Renal cortex interstitium (tissue), 15 donors: ENCODE results near the gene PAQR9. TPM values are rescaled to one million over a fixed set of nuclear protein-coding genes. Genes with fewer than 3 reads are reported as not detected.
"Not testable (repeated sequence)": the region's sequence is repeated elsewhere in the genome, so short reads cannot be mapped to it uniquely, and the experiment has no call there.

ENCODE experiments used
- DNase-seq, 11 donors: peaks; one replicate each; pipeline ENCODE4 v3.0.0-alpha.2; 2013; ENCODE audit warnings: low read depth in 9 of 11, low spot score in 4 of 11; ENCODE audit errors: extremely low read depth in 1 of 11
- long read RNA-seq, 16 experiments: transcript quantifications; one replicate each; lab custom pipeline, GENCODE V29; 2026
- polyA plus RNA-seq, 3 donors: library from polyadenylated mRNA; unstranded; fragments of 120-200 nt; gene quantifications; one replicate each; pipeline ENCODE4 v1.2.1, GENCODE V29; 2013; ENCODE audit not compliant: insufficient read length in 3 of 3

The PAQR9 gene, protein sequence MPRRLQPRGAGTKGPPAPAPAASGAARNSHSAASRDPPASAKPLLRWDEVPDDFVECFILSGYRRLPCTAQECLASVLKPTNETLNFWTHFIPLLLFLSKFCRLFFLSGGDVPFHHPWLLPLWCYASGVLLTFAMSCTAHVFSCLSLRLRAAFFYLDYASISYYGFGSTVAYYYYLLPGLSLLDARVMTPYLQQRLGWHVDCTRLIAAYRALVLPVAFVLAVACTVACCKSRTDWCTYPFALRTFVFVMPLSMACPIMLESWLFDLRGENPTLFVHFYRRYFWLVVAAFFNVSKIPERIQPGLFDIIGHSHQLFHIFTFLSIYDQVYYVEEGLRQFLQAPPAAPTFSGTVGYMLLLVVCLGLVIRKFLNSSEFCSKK
- polyA plus RNA-seq = under 1 TPM; 0.44 to 0.88 (median 0.79) TPM
- long read RNA-seq, donor 1, partial matches to known transcripts = 0 of 1 reads
- long read RNA-seq, donor 1, other reads (novel, unspliced or antisense) = 0 of 1 reads
- long read RNA-seq, donor 2 = 0 reads
- long read RNA-seq, donor 3, partial matches to known transcripts = 0 of 1 reads
- long read RNA-seq, donor 3, other reads (novel, unspliced or antisense) = 0 of 1 reads
- long read RNA-seq, donor 4, partial matches to known transcripts = 61 of 66 reads
- long read RNA-seq, donor 4, other reads (novel, unspliced or antisense) = 5 of 66 reads
- long read RNA-seq, donor 5 = 0 reads
- long read RNA-seq, donor 6 = 0 reads
- long read RNA-seq, donor 7, partial matches to known transcripts = 0 of 4 reads
- long read RNA-seq, donor 7, other reads (novel, unspliced or antisense) = 0 of 4 reads
- long read RNA-seq, donor 8, partial matches to known transcripts = 0 of 2 reads
- long read RNA-seq, donor 8, other reads (novel, unspliced or antisense) = 0 of 2 reads
- long read RNA-seq, donor 9 = 0 reads
- long read RNA-seq, donor 10 = 0 reads
- long read RNA-seq, donor 11 = 0 reads
- long read RNA-seq, donor 12 = 0 reads
- long read RNA-seq, donor 13 = 0 reads
- long read RNA-seq, donor 14, partial matches to known transcripts = 0 of 1 reads
- long read RNA-seq, donor 14, other reads (novel, unspliced or antisense) = 0 of 1 reads
- long read RNA-seq, donor 15 = 0 reads
- long read RNA-seq, donor 16 = 0 reads

DNA sequence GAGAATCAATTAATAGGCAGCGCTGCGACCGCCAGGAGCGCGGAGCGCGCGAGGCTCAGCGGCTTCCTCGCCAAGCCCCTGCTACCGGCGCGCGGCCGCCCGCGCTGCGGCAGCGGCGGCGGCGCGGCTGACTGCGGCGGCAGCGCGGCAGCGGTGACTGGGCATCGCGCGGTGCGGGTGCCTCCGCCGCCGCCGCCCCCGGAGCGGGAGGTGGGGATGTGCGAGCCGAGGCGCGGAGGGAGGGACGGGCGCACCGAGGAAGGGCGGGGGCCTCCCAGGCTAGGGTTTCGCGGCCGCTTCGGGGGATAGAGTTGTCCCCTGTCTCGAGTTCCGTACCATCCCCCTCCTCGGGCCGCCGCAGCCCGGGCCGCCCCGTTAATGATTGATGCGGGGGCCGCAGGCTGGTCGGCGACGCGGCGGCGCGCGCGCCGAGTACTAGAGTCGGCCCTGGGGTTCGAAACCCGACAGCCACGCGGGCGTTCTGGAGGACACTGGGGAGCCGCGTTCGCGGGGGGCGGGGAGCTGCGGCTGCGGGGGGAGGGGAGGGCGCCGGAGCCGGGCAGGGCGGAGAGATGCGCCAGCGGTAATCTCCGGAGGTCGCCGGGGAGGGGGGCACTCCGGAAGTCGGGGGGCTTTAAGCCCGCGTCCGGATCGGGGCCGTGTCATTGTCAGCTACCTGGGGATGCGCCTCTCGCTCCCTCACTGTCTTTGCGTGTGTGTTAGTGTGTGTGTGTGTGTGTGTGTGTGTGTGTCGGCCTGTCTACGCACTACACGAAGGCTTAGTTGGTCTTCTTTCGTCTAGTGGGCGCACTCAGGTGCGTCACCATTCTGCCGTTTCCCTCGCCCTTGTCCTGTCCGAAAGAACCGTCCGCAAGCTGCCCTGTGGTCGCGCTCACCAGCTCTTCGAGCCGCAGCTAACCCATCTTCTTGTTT lies at the start of gene PAQR9:
Gene PAQR9 (minus strand): TSS at position 159 of the 933 bp plus-strand sequence. CDS start 338 bp downstream, outside the sequence.
- DNase-seq = peak in 5 of 11 donors; percentile 33 to 60 (median 53)

DNA sequence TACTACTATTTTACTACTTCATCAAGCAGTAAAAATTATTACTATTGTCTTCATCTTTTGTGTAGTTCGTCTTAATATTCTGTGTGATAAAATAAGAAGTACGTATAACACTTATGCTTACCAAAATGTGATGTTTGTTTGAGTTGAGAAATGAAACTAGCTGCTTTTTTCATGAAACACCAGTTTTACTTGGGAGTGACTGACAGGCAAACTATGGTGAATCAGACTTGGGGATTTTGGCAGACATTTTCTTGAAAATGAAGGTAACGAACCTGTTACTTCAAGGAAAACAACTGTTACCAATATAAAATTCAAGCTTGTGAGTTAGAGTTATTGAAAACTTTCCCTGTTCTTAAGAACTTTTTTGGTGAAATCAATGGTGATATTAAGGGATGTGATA lies 48.2 kb upstream of the PAQR9 start:
- DNase-seq = no peak

DNA sequence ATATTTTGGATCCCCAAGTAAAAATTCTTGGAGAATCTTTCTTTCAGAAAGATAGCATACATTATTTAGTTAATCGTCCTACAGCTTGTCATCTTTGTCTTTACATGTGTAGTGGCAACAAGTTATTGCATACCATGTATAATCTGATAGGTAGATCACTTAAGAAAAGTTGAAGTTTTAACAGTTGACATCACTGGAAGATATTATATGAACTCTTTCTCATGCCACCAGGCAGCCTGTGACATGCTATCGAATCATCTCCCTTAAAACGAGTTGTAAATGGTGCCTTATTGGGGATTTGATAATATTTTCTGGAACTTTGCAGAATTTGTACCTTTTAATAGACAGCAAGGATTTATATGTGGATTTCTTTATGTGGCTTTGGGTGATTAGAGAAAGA lies 46.5 kb upstream of the PAQR9 start:
- no peak for DNase-seq

DNA sequence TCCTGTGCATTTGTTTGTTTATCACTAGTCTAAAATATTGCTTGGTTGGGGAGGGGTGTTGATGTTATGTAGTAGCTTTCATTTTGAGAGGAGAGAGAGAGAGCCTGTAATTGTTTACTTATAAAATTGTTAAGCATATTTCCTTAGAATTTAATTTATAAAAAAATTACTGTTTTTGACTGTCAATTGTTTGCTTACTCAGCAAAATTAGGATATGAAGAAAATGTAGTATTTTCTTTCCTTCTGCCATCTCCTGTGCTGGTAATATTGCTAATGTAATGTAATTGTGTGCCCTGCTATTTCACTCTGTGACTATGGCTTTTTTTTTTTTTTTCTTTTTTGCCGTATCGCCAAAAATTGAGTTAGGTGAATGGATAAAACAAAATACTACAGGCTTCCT lies 41.3 kb upstream of the PAQR9 start:
- no peak for DNase-seq

DNA sequence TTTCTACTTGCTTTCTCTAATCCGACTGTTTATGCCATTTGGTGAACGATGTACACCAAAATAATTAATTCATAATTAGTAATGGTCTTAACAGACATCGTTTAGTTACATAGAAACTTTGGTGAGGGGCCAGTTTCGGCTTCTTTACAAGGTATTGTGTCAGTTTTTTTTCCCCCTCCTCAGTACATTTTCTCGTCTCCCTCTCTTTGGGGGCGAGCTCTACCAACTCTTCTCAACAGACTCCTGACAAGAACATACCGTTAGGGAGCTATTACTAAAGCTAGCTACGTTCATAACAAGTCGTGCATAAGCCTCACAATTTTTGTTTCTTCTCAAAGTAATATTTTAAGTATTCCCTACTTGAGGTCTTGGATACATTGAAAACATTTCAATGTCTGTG lies 39.3 kb upstream of the PAQR9 start:
- no peak for DNase-seq

DNA sequence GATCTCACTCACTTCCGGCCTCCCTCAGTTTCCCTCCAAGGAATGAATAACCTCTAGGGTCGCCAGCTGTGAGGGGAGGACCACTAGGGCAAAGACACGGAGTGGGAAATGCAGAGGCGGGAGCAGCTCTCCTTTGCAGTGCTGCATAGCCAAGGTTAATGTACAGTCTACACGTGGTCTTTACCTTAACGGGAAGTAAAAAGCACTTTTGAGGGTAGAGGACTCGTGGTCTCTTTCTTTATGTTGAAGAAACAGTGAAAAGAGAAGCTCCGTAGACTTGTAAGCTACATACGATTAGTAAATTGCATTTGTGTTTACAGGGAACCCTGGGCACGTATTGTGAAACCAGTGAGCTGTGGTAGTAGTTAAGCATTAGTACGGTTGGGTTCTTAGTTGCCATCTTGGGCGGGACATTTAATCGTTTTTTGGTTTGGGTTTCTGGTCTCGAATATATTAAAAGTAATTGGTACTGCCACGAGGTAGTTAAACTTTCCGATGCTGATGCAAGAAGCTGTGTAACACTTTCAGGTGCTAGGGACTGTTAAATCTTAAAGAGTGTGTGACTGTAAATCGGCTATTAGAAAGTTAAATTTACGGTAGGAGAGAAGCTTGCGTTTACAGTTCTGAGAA lies 38.7 kb upstream of the PAQR9 start:
- peak in 2 of 11 donors; percentile 4 to 18 for DNase-seq

DNA sequence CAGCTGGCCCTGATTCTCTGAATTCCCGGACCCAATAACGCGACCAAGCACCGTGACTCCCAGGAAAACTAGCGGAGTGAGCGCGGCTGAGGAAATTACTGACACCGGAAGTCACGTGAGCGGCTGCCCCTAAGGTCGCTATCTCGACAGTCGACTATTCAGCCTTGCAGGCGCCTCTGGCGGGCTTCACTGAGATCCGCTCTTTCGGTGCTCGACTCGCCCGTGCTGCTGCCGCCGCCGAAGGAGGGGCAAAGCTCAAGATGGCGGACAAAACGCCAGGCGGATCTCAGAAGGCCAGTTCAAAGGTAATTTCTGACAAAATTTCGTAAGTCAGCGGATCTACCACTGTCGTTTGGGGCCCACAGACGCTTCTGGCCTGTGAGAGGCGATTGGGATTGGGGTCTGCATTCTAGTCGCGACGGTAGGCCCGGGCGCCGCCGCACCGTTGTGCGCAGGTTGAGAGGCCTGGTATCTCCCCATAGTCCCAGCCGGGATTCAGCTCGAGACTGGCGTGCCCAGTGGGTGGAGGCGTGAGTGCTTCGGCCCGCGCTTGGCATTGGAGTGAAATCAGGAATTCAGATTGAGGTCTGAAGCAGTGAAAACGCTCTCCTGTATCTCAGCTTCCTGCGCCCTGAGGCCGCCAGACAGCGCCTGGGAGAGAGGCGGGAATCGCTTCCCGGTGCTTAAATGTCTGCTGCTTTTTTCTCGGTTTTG lies 38.1 kb upstream of the PAQR9 start, which contains the start of gene U2SURP:
Gene U2SURP (plus strand): TSS at position 202 of the 714 bp plus-strand sequence. CDS start 59 bp downstream, at position 261.
- peak; percentile 92 to 99 (median 97) for DNase-seq

DNA sequence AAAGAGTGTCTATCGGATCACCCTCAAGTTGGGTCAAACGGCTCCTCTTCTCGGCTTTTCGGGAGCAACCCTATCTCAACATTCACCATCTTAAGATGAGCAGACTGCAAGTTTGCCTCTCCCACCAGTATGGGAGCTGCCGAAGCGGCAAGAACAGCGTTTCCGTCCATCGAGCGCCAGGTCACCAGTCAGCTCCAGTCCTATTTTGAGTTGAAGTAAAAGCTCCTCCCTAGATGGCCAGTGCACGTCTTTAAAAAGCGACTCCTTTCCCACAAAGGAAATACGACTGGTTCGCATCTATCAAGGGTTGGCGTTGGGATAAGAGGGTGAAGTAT lies 37.5 kb upstream of the PAQR9 start:
- no peak for DNase-seq

DNA sequence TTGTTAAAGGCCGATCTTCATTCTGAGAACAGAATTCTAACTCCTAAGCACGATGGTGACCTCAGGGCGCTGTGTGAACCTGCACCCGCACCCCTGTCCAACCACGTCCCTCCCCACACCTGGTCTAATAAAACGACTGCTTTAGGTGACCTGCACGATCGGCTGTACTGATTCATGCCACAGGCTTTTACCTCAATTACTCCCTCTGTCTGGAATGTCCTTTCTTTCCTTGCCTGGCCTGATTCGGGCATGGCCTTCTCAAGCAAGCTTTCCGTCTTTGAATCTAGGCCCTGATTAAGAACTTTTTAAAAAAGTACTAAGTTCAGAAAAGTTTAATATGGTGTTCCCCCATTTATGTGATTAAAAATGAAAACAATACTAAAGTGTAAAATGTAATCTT lies 37.1 kb upstream of the PAQR9 start:
- peak in 3 of 11 donors; percentile 2 to 42 (median 27) for DNase-seq

DNA sequence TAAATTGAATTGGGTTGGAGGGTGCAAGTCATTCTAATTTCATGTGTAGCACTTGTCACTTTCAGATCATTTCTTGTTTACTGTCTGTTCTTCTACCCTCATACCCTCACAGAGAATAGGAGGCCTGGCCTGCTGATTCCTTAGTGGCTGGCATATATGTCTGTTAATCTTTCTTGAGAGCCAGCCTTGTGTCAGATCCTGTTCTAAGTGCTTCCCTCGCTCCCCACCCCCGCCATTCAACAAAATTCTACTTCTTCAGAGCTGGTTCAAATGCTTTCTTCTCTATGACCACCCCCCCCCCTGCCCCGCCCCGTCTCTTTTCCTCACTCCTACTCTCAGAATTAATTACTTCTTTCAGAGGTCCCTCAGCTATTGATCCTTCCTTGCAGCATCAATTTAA lies 36.4 kb upstream of the PAQR9 start:
- no peak for DNase-seq

DNA sequence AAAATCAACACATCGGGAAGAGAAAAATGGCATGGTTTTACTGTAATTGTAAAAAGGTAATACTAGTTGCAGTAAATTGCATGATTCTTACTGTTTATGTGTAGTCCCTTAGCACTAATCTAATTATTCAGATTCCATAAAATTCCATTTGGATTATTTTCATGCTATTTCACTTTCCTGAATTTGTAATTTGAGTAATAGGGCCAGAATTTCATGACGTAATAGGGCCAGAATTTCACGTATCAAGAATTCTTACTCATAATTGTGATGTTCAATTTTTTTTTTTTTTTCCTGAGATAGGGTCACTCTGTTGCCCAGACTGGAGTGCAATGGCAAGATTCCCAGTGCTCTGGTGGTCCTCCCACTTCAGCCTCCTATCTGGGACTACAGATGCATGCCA lies 35.0 kb upstream of the PAQR9 start:
- DNase-seq = no peak

DNA sequence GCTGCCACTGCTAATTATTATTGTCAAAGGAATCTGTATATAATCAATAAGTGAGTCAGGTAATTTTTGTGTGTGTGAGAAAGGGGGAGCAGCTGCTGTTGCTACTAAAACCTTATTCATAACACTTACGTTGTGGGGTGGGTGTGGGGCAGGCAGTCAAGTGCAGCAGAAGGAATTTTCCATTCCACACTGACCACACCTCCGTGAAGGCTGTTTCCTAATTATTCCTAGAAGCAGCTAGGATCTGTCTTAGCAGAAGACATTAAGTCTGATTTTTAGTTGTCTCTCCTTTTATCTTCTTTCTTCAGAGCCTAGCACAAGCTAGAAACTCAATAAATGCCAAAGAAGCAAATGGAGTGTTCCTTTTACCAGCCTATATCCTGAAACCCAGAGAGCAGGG lies 33.9 kb upstream of the PAQR9 start:
- DNase-seq = peak in 1 of 11 donors; percentile 13

DNA sequence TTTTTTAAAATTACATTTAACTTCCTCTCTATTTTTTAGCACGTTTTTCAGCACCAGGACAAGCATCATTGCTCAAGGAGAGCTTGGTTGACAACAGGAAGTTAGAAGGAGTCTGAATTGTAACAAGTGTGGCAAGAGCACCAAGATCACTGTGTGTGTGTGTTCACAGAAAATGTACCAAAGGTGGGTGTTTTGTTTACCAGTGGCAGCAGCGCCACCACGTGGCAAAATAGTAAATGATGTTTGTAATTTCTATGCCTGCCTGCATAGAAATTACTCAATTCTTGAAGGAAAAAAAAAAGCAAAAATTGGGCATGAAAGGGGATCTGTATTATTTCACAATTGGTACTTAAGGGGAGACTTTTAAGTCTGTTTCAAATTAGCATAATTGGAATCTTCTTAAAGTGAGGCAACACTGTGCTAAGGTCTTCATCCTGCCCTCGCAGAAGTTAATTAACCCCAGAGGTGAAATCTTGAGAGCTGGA lies 30.5 kb upstream of the PAQR9 start:
- DNase-seq = peak in 7 of 11 donors; percentile 31 to 70 (median 56)

DNA sequence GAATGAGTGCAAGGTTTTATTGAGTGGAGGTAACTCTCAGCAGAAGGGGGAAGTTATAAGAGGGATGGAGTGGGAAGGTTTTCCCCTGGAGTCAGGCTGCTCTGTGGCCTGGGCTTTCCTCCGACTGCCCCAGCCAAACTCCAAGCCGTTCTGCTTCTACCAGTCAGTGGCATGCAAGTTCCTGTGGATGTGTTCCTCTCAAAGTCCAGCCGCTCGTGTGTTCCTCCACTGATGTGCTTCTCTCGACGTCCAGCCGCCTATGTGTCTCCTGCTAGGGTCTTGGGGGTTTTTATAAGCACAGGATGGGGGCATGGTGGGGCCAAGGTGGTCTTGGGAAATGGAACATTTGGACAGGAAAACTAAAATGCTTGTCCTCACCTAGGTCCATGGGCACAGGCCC lies 28.8 kb upstream of the PAQR9 start:
- no peak for DNase-seq

DNA sequence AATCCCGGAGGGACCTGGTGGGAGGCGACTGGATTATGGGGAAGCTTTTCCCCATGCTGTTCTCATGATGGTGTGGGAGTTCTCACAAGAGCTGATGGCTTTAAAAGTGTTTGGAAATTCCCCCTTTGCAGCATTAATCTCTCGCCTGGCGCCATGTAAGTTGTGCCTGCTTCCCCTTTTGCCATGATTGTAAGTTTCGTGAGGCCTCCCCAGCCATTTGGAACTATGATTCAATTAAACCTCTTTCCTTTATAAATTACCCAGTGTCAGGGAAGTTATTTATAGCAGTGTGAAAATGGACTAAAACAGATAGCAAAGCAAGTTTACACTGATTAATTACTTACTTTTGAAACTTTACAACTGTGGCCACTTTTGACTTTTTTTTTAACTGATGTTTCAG lies 27.2 kb upstream of the PAQR9 start:
- DNase-seq = no peak

DNA sequence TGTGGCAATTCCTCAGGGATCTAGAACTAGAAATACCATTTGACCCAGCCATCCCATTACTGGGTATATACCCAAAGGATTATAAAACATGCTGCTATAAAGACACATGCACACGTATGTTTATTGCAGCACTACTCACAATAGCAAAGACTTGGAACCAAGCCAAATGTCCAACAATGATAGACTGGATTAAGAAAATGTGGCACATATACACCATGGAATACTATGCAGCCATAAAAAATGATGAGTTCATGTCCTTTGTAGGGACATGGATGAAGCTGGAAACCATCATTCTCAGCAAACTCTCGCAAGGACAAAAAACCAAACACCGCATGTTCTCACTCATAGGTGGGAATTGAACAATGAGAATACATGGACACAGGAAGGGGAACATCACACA lies 25.4 kb upstream of the PAQR9 start:
- not testable (repeated sequence) for DNase-seq

DNA sequence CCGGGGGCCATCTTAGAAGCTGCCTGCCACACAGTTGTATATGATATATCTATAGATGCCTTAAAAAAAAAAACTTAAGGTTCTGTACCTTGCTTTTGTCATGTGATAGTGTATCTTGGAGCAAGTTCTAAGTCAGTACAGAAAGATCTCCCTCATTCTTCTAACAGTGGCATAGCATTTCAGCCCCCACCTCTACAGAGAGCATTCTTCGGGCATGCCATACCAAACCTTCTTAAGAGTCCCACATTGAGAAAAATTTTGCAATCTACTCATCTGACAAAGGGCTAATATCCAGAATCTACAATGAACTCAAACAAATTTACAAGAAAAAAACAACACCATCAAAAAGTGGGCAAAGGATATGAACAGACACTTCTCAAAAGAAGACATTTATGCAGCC lies 24.7 kb upstream of the PAQR9 start:
- DNase-seq = not testable (repeated sequence)
